Pons (tissue), 1 donor: ENCODE results near the gene BCAN.
A peak's percentile ranks its signal among the peaks of the same experiment; 100 is the strongest.

ENCODE experiments used
- DNase-seq: peaks from one replicate; pipeline ENCODE4 v3.0.0-alpha.2; 2016; ENCODE audit warnings: low spot score

The BCAN gene

GRCh38 chr1:156662005-156662799 lies 20.3 kb downstream of the BCAN start:
- peak; percentile 96 for DNase-seq

DNA sequence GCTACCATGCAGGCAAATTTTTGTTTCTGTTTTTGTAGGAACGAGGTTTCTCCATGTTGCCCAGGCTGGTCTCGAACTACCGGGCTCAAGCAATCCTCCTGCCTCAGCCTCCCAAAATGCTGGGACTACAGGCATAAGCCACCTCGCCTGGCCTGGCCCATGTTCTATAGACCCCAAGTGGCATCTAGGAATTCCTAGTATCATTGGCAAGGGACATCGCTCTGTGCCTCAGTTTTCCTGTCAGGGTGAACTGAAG lies 20.8 kb downstream of the BCAN start:
- no peak for DNase-seq

DNA sequence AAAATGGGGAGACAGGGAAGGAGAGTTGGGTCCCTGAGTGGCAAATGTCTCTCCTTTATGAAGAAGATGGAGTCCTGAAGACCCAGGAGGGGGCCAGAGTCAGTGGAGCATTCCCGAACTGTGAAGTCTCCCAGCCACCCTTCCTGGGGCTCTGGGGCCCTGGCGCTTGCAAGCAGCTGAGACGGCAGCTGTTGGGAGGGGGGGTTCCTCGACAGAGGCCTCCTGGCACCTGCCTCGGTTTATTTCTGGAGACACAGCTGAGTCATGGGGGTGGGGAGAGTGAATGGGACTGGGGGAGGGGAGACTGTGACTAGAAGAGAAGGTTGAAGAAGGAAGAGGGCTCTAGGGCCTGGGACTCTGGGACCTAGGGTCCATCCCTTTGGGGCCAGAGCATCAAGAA lies 21.3 kb downstream of the BCAN start:
- no peak for DNase-seq

GRCh38 chr1:156664046-156664766 lies 22.3 kb downstream of the BCAN start:
- no peak for DNase-seq

DNA sequence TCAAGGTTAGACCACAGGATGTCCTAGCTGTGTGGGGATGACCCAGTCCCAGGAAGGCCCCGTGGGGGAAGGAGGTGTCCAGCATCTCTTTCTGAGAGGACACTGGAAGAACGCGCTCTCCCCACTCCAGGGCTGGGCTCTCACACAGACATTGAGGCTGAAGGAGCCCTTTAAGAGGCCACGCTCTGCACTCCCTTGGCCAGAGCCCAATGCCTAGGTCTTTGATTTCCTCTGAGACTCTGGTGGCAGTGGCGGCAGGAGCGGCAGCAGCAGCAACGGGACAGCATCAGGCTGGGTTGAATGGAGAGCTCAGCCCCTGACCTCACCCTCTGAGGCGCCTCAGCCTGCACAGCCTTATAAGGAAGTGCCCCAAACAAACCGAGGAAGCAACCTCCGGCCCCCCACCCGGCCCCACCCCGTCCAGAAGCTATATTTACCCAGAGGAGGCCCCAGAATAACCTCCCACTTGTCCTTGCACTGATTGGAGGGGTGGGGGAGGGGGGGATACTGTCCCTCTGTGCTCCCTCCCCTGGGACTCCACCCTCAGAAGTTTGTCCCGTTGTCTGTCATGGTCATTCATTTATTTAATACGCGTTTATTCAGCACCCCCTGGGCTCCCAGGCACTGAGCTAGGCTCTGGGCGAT lies 23.0 kb downstream of the BCAN start:
- DNase-seq, result no peak

DNA sequence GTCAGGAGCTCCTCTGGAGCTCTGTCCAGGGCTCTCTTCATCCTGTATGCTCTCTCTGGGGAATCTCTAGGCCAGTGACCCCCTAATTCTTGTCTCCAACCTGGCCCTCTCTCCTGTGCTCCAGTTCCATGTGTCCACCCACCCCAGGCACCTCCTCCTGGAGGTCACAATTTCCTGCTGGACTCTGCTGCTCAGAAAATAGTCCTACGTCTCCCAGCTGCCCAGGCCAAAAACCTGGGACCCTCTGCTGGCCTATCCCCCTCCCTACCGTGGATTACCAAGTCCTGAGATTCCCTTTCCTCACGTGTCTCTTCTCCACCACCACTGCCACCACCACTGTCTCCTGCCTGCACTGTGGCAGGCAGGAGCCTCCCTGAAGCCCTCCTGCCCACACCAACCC lies 23.6 kb downstream of the BCAN start:
- no peak for DNase-seq

DNA sequence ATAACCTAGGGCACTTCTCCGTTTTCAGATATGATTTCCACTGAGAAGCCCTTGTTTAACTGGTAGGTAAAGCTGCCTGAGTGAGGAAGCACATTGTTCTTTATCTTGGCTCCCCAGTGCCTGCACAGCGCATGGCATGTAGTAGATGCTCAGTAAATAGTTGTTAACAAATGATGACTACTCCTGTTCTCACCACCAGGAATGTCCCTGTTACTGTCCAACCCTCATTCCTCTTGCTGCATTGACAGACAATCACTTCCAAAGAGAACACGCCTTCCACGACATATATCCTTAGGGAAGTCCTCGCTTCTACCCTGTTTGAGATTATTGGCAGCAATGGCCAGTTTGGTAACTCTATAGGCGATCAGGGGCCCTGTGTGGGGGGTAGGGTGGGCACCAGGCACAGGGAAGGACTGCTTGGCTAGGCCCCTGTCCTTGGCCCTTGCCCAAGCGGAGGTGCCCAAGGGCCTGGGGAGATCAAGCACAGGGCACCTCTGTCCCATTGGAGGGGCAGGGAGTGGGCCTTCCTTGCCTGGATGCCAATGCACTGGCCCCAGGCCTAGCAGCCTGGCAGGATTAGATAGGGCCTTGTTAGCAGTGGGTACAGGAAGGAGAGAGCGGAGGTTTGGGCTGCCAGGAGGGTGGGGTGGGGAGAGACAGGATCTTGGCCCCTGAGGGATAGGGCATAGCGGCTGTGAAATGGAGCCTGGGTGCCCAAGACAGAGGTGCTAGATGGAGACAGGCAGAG lies 25.1 kb downstream of the BCAN start:
- DNase-seq, result no peak

- no peak for DNase-seq
These were observed 25.7 kb downstream of the BCAN start for GRCh38 chr1:156667610-156667967.

DNA sequence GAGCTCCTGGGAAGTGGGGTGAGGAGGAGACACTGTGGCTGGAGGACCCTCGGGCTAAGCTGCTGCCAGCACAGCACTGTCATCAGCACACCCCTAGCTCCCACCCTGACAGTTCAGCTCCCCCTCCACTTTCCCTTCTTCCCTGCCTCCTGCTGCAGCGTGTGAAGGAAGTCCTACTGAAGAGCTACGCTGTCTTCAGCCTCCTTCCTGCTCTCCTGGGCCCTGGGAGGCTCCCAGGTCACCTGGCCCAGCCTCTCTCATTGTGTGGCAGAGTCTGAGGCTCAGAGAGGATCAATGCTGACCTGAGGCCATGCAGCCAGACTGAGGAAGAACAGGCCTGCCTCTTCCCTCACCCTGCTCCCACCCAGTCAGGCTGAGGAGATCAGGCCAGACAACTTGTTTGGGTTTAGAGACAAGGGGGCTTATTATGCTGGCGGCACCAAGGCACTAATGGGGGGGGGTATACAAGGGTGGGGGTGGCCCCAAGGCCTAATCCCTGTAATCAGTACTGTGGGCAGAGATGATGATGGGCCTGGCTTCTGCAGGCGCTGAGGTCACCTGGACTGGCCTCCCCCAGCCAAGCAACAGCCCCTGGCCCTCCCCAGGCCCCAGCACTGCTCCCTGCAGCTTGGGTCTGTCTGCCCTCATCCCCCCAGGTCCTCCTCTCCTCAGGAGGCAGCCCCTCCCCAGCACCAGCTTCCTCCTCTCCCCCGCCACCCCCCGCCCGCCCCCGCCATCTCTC lies 26.2 kb downstream of the BCAN start:
- no peak for DNase-seq

- no peak for DNase-seq
These were observed 27.1 kb downstream of the BCAN start for GRCh38 chr1:156668801-156669637.

DNA sequence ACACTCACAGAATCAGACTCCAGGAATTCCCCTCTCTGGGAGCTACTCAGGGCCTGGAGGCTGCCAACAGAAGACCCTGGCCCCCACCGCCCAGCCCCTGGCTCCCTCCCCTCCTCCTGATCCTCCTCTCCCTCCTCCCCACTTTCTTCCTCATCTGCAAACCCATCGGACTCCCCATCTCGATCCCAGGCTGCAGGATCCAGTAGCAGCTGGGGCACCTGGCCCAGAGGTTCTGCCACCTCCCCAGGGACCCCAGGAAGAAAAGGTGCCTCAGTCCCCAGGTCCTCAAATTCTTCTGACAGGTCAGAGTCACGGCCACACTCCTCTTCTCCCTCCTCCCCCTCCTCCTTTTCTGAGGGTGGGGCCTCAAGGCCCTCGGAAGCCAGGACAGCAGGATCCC lies 27.9 kb downstream of the BCAN start:
- no peak for DNase-seq

DNA sequence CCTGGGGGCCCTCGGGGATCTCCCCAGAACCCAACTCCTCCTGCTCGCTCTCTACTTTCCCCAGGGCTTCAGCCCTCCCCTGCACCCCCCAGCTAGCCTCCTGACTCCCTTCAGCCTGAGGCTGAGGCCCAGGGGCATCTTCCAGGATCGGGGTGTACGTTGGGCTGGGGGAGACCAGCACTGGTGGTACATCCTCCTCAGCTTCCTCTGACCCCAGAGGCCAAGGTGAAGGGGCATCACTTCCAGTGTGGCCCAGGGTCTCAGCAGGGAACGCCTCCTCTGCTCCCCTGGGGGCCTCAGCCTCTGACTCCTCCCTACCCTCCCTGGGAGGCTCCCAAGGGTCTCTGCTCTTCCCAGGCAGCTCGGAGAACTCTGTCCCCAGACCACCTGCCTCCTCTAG lies 28.4 kb downstream of the BCAN start:
- DNase-seq, result no peak

- DNase-seq, result no peak
These were observed 28.9 kb downstream of the BCAN start for GRCh38 chr1:156670791-156671190.

- no peak for DNase-seq
These were observed 29.9 kb downstream of the BCAN start for GRCh38 chr1:156671804-156672203.

- no peak for DNase-seq
These were observed 31.6 kb downstream of the BCAN start for GRCh38 chr1:156673387-156674121.

DNA sequence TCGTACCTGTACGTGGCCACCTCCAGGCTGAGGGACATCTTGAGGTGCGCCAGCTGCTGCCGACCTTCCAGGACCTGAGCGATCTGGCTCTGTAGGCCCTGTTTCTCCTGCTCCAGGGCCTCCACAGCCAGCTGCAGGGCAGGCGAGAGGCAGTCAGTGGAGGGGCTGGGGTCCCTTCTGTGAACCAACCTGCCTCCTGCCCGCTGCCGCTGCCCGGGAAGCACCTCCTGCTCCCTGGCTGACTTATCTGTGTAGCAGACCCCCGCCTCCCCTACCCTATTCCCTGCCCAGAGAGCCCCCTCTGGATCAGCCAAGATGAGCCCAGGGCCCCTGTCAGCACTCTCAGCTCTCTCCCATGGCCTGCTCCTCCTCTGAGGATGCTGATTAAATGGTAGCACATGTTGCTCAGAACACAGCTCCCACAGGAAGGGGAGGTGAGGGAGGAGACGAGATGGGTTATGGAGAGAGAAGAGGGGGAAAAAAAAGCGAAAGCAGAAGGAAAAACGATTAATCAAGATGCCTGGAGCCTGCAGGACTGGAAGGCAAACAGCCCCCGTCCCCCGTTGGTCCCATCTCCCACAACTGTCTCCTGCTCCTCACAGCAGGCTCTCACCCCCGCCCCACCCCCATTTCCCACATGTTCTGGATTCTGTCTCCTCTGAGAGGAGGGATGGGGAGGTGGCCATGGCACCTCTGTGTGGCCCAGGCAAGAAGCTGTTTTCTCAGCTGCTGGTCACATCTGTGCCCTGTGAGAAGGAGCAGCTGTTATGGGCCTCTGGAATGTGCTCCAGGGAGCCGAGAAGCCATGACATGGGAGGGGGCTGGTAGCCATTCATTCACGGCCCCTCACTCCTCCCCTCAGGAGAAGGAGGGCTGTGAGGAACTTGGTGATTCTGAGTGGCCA lies 33.5 kb downstream of the BCAN start:
- no peak for DNase-seq

DNA sequence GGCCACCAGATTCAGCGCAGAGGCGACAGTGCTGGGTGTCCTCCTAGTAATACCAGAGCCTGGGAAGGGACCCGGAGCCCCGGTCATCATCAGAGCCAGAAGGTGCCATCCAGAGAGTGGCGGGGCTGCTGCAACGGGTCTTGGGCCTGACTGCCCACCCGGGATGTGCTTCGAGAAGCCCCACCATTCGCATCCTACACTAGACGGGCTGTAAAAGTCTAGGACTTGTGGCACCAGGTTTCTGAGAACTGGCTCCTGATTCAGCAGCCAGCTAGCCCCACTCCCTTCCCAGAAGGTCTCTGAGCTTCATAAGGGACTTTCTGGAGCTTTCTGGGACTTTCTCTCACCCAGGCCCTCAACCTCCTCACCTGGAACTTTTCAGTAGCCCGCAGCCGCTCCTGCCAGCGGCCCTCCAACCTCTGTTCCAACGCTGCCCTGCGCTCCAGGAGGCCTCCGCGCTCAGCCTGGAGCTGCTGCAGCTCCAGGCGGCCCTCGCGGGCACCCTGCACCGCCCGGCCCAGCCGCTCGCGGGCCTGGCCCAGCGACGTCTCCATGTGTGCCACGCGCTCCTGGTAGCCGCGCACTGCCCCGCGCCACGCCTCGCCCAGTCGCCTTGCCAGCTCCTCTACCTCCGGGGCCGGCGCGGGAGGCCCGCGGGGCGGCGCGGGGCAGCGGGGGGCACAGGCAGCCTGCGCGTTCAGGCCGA lies 34.4 kb downstream of the BCAN start:
- DNase-seq, result no peak

GRCh38 chr1:156676820-156677615 lies 35.1 kb downstream of the BCAN start, which contains the start of gene NES:
Gene NES (minus strand): TSS chr1:156677407. CDS start chr1:156677264, 143 bp downstream.
- no peak for DNase-seq
